Measurements from ENCODE around the gene RBMS3.

RBMS3 gene

GRCh38 chr3:29429055-29429679 is 148.3 kb downstream of the RBMS3 start:
- WGBS (ENCODE audit: insufficient coverage), result 100% methylated on average over 1 of the region's 4 CpGs
- Histone ChIP-seq H3K4me3 (ENCODE audit: control insufficient read depth in 1 of 7, extremely low read depth in 1 of 7, insufficient read depth in 4 of 7, low read depth in 2 of 7, low read length in 6 of 7) (no peak overlapping the region), H3K4me1 (ENCODE audit: control extremely low read depth in 1 of 4, control insufficient read depth in 4 of 4, insufficient read depth in 4 of 4, low read length in 3 of 4) (no peaks in the 10 kb centered on the region), H3K9me3 (ENCODE audit: control extremely low read depth in 1 of 5, control insufficient read depth in 4 of 5, insufficient read depth in 2 of 5, low read depth in 1 of 5, low read length in 4 of 5) (no peaks in the 10 kb centered on the region), H3K36me3 (ENCODE audit: control insufficient read depth in 4 of 4, insufficient read depth in 4 of 4, low read length in 3 of 4) (no peaks in the 10 kb centered on the region), H3K27me3 (replicated peaks in 2 of 5; ENCODE audit: control insufficient read depth in 4 of 5, insufficient read depth in 5 of 5, low read length in 4 of 5) (no peaks in the 10 kb centered on the region), H3K27ac (ENCODE audit: insufficient read depth in 1 of 2, low read depth in 1 of 2, low read length in 2 of 2, poor library complexity in 1 of 2, severe bottlenecking in 2 of 2) (no peak overlapping the region)
- POLR2A ChIA-PET, result no interaction called here
- CTCF ChIA-PET, result no interaction called here
- no peak for DNase-seq

- CTCF ChIA-PET, result no interaction called here
These were observed 149.7 kb downstream of the RBMS3 start for GRCh38 chr3:29430558-29430971.

GRCh38 chr3:29436612-29437323 is 155.9 kb downstream of the RBMS3 start:
- peaks cover 8 to 17% (median 13%) of the 10 kb centered on the region in 4 experiments for H3K4me1 ChIP-seq (ENCODE audit: control extremely low read depth in 1 of 4, control insufficient read depth in 4 of 4, insufficient read depth in 4 of 4, low read length in 3 of 4)
- CTCF ChIA-PET, result no interaction called here
- no peaks in the 10 kb centered on the region for H3K9me3 ChIP-seq (ENCODE audit: control extremely low read depth in 1 of 5, control insufficient read depth in 4 of 5, insufficient read depth in 2 of 5, low read depth in 1 of 5, low read length in 4 of 5)
- no peak overlapping the region for H3K27ac ChIP-seq (ENCODE audit: insufficient read depth in 1 of 2, low read depth in 1 of 2, low read length in 2 of 2, poor library complexity in 1 of 2, severe bottlenecking in 2 of 2)
- DNase-seq, result peak in 2 of 3 donors; percentile 17 to 33
- no peak overlapping the region for H3K4me3 ChIP-seq (ENCODE audit: control insufficient read depth in 1 of 7, extremely low read depth in 1 of 7, insufficient read depth in 4 of 7, low read depth in 2 of 7, low read length in 6 of 7)
- H3K27me3 ChIP-seq (replicated peaks in 2 of 5; ENCODE audit: control insufficient read depth in 4 of 5, insufficient read depth in 5 of 5, low read length in 4 of 5), result no peaks in the 10 kb centered on the region
- H3K36me3 ChIP-seq (ENCODE audit: control insufficient read depth in 4 of 4, insufficient read depth in 4 of 4, low read length in 3 of 4), result no peaks in the 10 kb centered on the region
- POLR2A ChIA-PET, result no interaction called here

More at GRCh38 chr3:29430558-29430971, 149.7 kb downstream of the RBMS3 start:
- DNase-seq, result no peak
- H3K36me3 ChIP-seq (ENCODE audit: control insufficient read depth in 4 of 4, insufficient read depth in 4 of 4, low read length in 3 of 4), result no peaks in the 10 kb centered on the region
- no peak overlapping the region for H3K27ac ChIP-seq (ENCODE audit: insufficient read depth in 1 of 2, low read depth in 1 of 2, low read length in 2 of 2, poor library complexity in 1 of 2, severe bottlenecking in 2 of 2)
- no peak overlapping the region for H3K4me3 ChIP-seq (ENCODE audit: control insufficient read depth in 1 of 7, extremely low read depth in 1 of 7, insufficient read depth in 4 of 7, low read depth in 2 of 7, low read length in 6 of 7)
- no peaks in the 10 kb centered on the region for H3K27me3 ChIP-seq (replicated peaks in 2 of 5; ENCODE audit: control insufficient read depth in 4 of 5, insufficient read depth in 5 of 5, low read length in 4 of 5)
- H3K9me3 ChIP-seq (ENCODE audit: control extremely low read depth in 1 of 5, control insufficient read depth in 4 of 5, insufficient read depth in 2 of 5, low read depth in 1 of 5, low read length in 4 of 5), result no peaks in the 10 kb centered on the region
- POLR2A ChIA-PET, result no interaction called here
- H3K4me1 ChIP-seq (ENCODE audit: control extremely low read depth in 1 of 4, control insufficient read depth in 4 of 4, insufficient read depth in 4 of 4, low read length in 3 of 4), result no peaks in the 10 kb centered on the region
- WGBS (ENCODE audit: insufficient coverage), result no CpG with 5 or more reads among the region's 1 CpG

GRCh38 chr3:29438580-29438979 is 157.7 kb downstream of the RBMS3 start:
- Histone ChIP-seq H3K36me3 (ENCODE audit: control insufficient read depth in 4 of 4, insufficient read depth in 4 of 4, low read length in 3 of 4) (no peaks in the 10 kb centered on the region), H3K9me3 (ENCODE audit: control extremely low read depth in 1 of 5, control insufficient read depth in 4 of 5, insufficient read depth in 2 of 5, low read depth in 1 of 5, low read length in 4 of 5) (no peaks in the 10 kb centered on the region), H3K4me3 (ENCODE audit: control insufficient read depth in 1 of 7, extremely low read depth in 1 of 7, insufficient read depth in 4 of 7, low read depth in 2 of 7, low read length in 6 of 7) (no peak overlapping the region), H3K27me3 (replicated peaks in 2 of 5; ENCODE audit: control insufficient read depth in 4 of 5, insufficient read depth in 5 of 5, low read length in 4 of 5) (no peaks in the 10 kb centered on the region), H3K27ac (ENCODE audit: insufficient read depth in 1 of 2, low read depth in 1 of 2, low read length in 2 of 2, poor library complexity in 1 of 2, severe bottlenecking in 2 of 2) (no peak overlapping the region), H3K4me1 (ENCODE audit: control extremely low read depth in 1 of 4, control insufficient read depth in 4 of 4, insufficient read depth in 4 of 4, low read length in 3 of 4) (peaks cover 8 to 17% (median 13%) of the 10 kb centered on the region in 4 experiments)
- CTCF ChIA-PET, result no interaction called here
- POLR2A ChIA-PET, result no interaction called here
- WGBS (ENCODE audit: insufficient coverage), result 100% methylated on average over 1 of the region's 3 CpGs
- no peak for DNase-seq

- Histone ChIP-seq H3K4me3 (ENCODE audit: control insufficient read depth in 1 of 7, extremely low read depth in 1 of 7, insufficient read depth in 4 of 7, low read depth in 2 of 7, low read length in 6 of 7) (peak overlapping the region in 6 of 7 experiments; percentile 0 to 67 (median 42)), H3K9me3 (ENCODE audit: control extremely low read depth in 1 of 5, control insufficient read depth in 4 of 5, insufficient read depth in 2 of 5, low read depth in 1 of 5, low read length in 4 of 5) (no peaks in the 10 kb centered on the region), H3K27me3 (replicated peaks in 2 of 5; ENCODE audit: control insufficient read depth in 4 of 5, insufficient read depth in 5 of 5, low read length in 4 of 5) (no peaks in the 10 kb centered on the region), H3K36me3 (ENCODE audit: control insufficient read depth in 4 of 4, insufficient read depth in 4 of 4, low read length in 3 of 4) (no peaks in the 10 kb centered on the region), H3K4me1 (ENCODE audit: control extremely low read depth in 1 of 4, control insufficient read depth in 4 of 4, insufficient read depth in 4 of 4, low read length in 3 of 4) (peaks cover 8 to 17% (median 13%) of the 10 kb centered on the region in 4 experiments), H3K27ac (ENCODE audit: insufficient read depth in 1 of 2, low read depth in 1 of 2, low read length in 2 of 2, poor library complexity in 1 of 2, severe bottlenecking in 2 of 2) (no peak overlapping the region)
- 3% methylated on average over 10 of the region's 13 CpGs for WGBS (ENCODE audit: insufficient coverage)
- POLR2A ChIA-PET, result no interaction called here
- CTCF ChIA-PET, result no interaction called here
- DNase-seq, result peak in 2 of 3 donors; percentile 29 to 52
These were observed 159.8 kb downstream of the RBMS3 start for GRCh38 chr3:29440413-29441305.

- ChIA-PET CTCF (no interaction called here), POLR2A (no interaction called here)
- no peaks in the 10 kb centered on the region for H3K9me3 ChIP-seq (ENCODE audit: control extremely low read depth in 1 of 5, control insufficient read depth in 4 of 5, insufficient read depth in 2 of 5, low read depth in 1 of 5, low read length in 4 of 5)
- H3K36me3 ChIP-seq (ENCODE audit: control insufficient read depth in 4 of 4, insufficient read depth in 4 of 4, low read length in 3 of 4), result no peaks in the 10 kb centered on the region
- no peak overlapping the region for H3K27ac ChIP-seq (ENCODE audit: insufficient read depth in 1 of 2, low read depth in 1 of 2, low read length in 2 of 2, poor library complexity in 1 of 2, severe bottlenecking in 2 of 2)
- WGBS (ENCODE audit: insufficient coverage), result 95% methylated on average over 3 of the region's 3 CpGs
- H3K4me3 ChIP-seq (ENCODE audit: control insufficient read depth in 1 of 7, extremely low read depth in 1 of 7, insufficient read depth in 4 of 7, low read depth in 2 of 7, low read length in 6 of 7), result no peak overlapping the region
- peaks cover 8 to 17% (median 13%) of the 10 kb centered on the region in 4 experiments for H3K4me1 ChIP-seq (ENCODE audit: control extremely low read depth in 1 of 4, control insufficient read depth in 4 of 4, insufficient read depth in 4 of 4, low read length in 3 of 4)
- no peak for DNase-seq
- no peaks in the 10 kb centered on the region for H3K27me3 ChIP-seq (replicated peaks in 2 of 5; ENCODE audit: control insufficient read depth in 4 of 5, insufficient read depth in 5 of 5, low read length in 4 of 5)
These were observed 160.6 kb downstream of the RBMS3 start for GRCh38 chr3:29441422-29441821.
